Pericardium fibroblast (primary cell): ENCODE data around the gene OR4C46. TPM values are rescaled to one million over a fixed set of nuclear protein-coding genes. Genes with fewer than 3 reads are reported as not detected.

ENCODE experiments used
- total RNA-seq: library from RNA; depleted of rRNA; stranded (reverse); fragments of >200 nt; gene quantifications from 2 replicates; pipeline ENCODE4 v1.2.3, GENCODE V29; 2015

The OR4C46 gene
- not detected in 2 replicates for total RNA-seq

DNA sequence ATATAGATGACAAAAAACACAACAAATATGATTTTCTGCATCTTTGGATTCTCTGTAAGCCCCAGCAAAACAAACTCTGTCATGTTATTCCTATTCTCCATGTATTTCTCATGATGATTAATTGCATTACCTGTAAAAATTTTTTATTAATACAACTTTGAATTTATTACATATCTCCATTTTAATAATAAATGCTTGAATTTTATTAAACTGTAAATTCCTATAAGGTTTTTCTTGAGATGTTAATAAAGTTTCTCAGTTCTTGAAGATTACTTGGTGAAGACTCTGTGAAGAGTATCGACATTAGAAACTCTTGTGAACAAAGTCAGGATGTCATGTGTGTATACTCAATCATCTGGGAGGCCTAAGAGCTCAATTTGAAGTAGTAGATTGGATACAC, at the start of gene OR4C46:
Gene OR4C46 (minus strand): TSS at position 101 of the 400 bp plus-strand sequence. CDS start 0 bp downstream, at position 101.

Other genes starting within 250 kb of the OR4C46 start
- gene OR4A5, start 102.8 kb upstream of the OR4C46 start, total RNA-seq: not detected in 2 replicates